Endothelial cell of umbilical vein (primary cell): ENCODE data around the gene EP400.

Experiments
- EZH2 ChIP-seq: IDR thresholded peaks from 2 replicates; pipeline ENCODE4 v1.6.1; 2012; ENCODE audit warnings: borderline replicate concordance, low read depth, mild to moderate bottlenecking, moderate library complexity, low read length, inconsistent platforms; ENCODE audit not compliant: severe bottlenecking
- MYC ChIP-seq: IDR thresholded peaks from one replicate; pipeline ENCODE4 v1.6.1; 2011; ENCODE audit warnings: mild to moderate bottlenecking, low read depth, low read length

- TF ChIP-seq MYC (no peak), EZH2 (no peak)
Measured at GRCh38 chr12:132089407-132089910, 139.7 kb downstream of the EP400 start.
